Upper lobe of left lung (tissue), 4 donors: ENCODE data around the gene CNEP1R1.

ENCODE experiments used
- POLR2A ChIP-seq, 4 donors: fragments of 450-650 bp; IDR thresholded peaks; one replicate each; pipeline ENCODE4 v1.5.1; 2016 to 2017; ENCODE audit warnings: antibody characterized with exemption in 4 of 4, mild to moderate bottlenecking in 2 of 4
- POLR2AphosphoS5 ChIP-seq, 2 donors: sonication (generic); formaldehyde crosslinking; IDR thresholded peaks; one replicate each; pipeline ENCODE4 v1.5.1; 2017; ENCODE audit warnings: antibody characterized with exemption in 2 of 2
- TF ChIP-seq, protein P1 (sequence below), 6 experiments: fragments of 450-650 bp in 4 of 6; fragments of 200-600 bp in 2 of 6; sonication (generic) in 2 of 6; IDR thresholded peaks; one replicate each; pipeline ENCODE4 v1.5.1; 2016 to 2019; ENCODE audit warnings: antibody characterized with exemption in 6 of 6

DNA sequence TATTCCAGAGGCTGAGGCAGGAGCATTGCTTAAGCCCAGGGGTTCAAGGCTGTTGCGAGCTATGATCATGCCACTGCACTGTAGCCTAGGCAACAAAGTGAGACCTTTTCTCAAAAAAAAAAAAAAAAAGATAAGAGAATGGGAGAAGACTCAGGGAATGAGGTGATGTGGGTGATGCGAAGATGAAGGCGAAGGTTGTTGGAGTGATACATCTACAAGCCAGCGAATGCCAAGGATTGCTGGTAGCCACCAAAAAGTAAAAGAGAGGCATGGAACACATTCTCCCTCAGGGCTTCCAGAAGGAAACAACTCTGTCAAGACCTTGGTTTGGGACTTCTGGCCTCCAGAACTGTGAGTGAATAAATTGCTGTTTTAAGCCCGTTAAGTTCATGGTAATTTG lies 26.0 kb upstream of the CNEP1R1 start:
- TF ChIP-seq POLR2A (IDR thresholded peaks at IDR 0.05), result no peak
- TF ChIP-seq, protein P1, sequence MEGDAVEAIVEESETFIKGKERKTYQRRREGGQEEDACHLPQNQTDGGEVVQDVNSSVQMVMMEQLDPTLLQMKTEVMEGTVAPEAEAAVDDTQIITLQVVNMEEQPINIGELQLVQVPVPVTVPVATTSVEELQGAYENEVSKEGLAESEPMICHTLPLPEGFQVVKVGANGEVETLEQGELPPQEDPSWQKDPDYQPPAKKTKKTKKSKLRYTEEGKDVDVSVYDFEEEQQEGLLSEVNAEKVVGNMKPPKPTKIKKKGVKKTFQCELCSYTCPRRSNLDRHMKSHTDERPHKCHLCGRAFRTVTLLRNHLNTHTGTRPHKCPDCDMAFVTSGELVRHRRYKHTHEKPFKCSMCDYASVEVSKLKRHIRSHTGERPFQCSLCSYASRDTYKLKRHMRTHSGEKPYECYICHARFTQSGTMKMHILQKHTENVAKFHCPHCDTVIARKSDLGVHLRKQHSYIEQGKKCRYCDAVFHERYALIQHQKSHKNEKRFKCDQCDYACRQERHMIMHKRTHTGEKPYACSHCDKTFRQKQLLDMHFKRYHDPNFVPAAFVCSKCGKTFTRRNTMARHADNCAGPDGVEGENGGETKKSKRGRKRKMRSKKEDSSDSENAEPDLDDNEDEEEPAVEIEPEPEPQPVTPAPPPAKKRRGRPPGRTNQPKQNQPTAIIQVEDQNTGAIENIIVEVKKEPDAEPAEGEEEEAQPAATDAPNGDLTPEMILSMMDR (IDR thresholded peaks at IDR 0.05), result no peak
- no peak for TF ChIP-seq POLR2AphosphoS5 (IDR thresholded peaks at IDR 0.05)
